HEK293 (cell line): Measurements from ENCODE around the gene SLC2A4.

Experiments used
- CTCF ChIA-PET: fragments of 350-600 bp; formaldehyde crosslinking; extraction: SDS; loops from one replicate; lab custom pipeline; 2021; ENCODE audit warnings: antibody characterized with exemption; lab: Yijun Ruan, JAX
- POLR2A ChIA-PET: fragments of 300-600 bp; formaldehyde crosslinking; extraction: SDS; loops from one replicate; lab custom pipeline; 2020; ENCODE audit warnings: antibody characterized with exemption, inconsistent platforms; lab: Yijun Ruan, JAX
- H3K27ac ChIP-seq: fragments of 200-500 bp; sonication (Bioruptor generic); 2 replicates; pipeline ENCODE4 v1.5.1; 2014; ENCODE audit warnings: low read depth, low read length, control low read depth, inconsistent platforms; ENCODE audit errors: extremely low read depth
- H3K36me3 ChIP-seq, 2 experiments: fragments of 200-500 bp in 1 of 2; sonication (Bioruptor generic) in 1 of 2; 1 replicate in 1 of 2; 2 replicates in 1 of 2; pipeline ENCODE4 v1.5.1; 2014 to 2017; ENCODE audit warnings: inconsistent platforms in 2 of 2, low read length in 2 of 2; ENCODE audit not compliant: control insufficient read depth in 2 of 2, insufficient read depth in 1 of 2
- H3K4me1 ChIP-seq: fragments of 200-500 bp; sonication (Bioruptor generic); 2 replicates; pipeline ENCODE4 v1.5.1; 2014; ENCODE audit warnings: mild to moderate bottlenecking, low read length, inconsistent platforms; ENCODE audit not compliant: control insufficient read depth, insufficient read depth
- H3K4me3 ChIP-seq: 2 replicates; pipeline ENCODE4 v1.5.1; 2011; ENCODE audit warnings: low read depth, mild to moderate bottlenecking, control low read depth, low read length, moderate library complexity
- H3K9me3 ChIP-seq: fragments of 200-500 bp; sonication (Bioruptor generic); 2 replicates; pipeline ENCODE4 v1.5.1; 2014; ENCODE audit warnings: low read depth, low read length, inconsistent platforms; ENCODE audit not compliant: control insufficient read depth, insufficient read depth
- ZBTB20 ChIP-seq: fragments of 450-650 bp; formaldehyde crosslinking; IDR thresholded peaks from 2 replicates; pipeline ENCODE4 v1.5.1; 2016; ENCODE audit warnings: missing biosample characterization, missing genetic modification characterization
- ZBTB21 ChIP-seq: fragments of 450-650 bp; formaldehyde crosslinking; IDR thresholded peaks from 2 replicates; pipeline ENCODE4 v1.5.1; 2017; ENCODE audit warnings: missing biosample characterization, missing genetic modification characterization
- ZBTB8A ChIP-seq: fragments of 450-650 bp; formaldehyde crosslinking; IDR thresholded peaks from 2 replicates; pipeline ENCODE4 v1.5.1; 2016; ENCODE audit warnings: missing biosample characterization, missing genetic modification characterization
- ZNF169 ChIP-seq: fragments of 450-650 bp; formaldehyde crosslinking; IDR thresholded peaks from 2 replicates; pipeline ENCODE4 v1.5.1; 2016; ENCODE audit warnings: missing biosample characterization, missing genetic modification characterization
- ZNF214 ChIP-seq: fragments of 450-650 bp; formaldehyde crosslinking; IDR thresholded peaks from 2 replicates; pipeline ENCODE4 v1.5.1; 2017; ENCODE audit warnings: missing biosample characterization, mild to moderate bottlenecking, missing genetic modification characterization, borderline replicate concordance
- ZNF302 ChIP-seq: fragments of 450-650 bp; formaldehyde crosslinking; IDR thresholded peaks from 2 replicates; pipeline ENCODE4 v1.5.1; 2016; ENCODE audit warnings: missing biosample characterization, missing genetic modification characterization, low read depth
- ZNF416 ChIP-seq: fragments of 450-650 bp; formaldehyde crosslinking; IDR thresholded peaks from 2 replicates; pipeline ENCODE4 v1.5.1; 2016; ENCODE audit warnings: missing biosample characterization, missing genetic modification characterization
- ZNF513 ChIP-seq: fragments of 450-650 bp; IDR thresholded peaks from 2 replicates; pipeline ENCODE4 v1.5.1; 2018; ENCODE audit warnings: missing biosample characterization, missing genetic modification characterization
- ZNF555 ChIP-seq: fragments of 450-650 bp; formaldehyde crosslinking; conservative IDR thresholded peaks from 2 replicates; pipeline ENCODE4 v1.5.1; 2017; ENCODE audit warnings: missing biosample characterization, mild to moderate bottlenecking, missing genetic modification characterization, inconsistent platforms
- ZNF560 ChIP-seq: fragments of 450-650 bp; formaldehyde crosslinking; IDR thresholded peaks from 2 replicates; pipeline ENCODE4 v1.5.1; 2017; ENCODE audit warnings: missing biosample characterization, missing genetic modification characterization, borderline replicate concordance
- ZNF623 ChIP-seq: fragments of 450-650 bp; formaldehyde crosslinking; IDR thresholded peaks from 2 replicates; pipeline ENCODE4 v1.5.1; 2016; ENCODE audit warnings: missing biosample characterization, missing genetic modification characterization
- ZNF791 ChIP-seq: fragments of 450-650 bp; formaldehyde crosslinking; IDR thresholded peaks from 2 replicates; pipeline ENCODE4 v1.5.1; 2016; ENCODE audit warnings: missing biosample characterization, missing genetic modification characterization
- ZNF837 ChIP-seq: fragments of 450-650 bp; formaldehyde crosslinking; IDR thresholded peaks from 2 replicates; pipeline ENCODE4 v1.5.1; 2016; ENCODE audit warnings: missing biosample characterization, missing genetic modification characterization
- ZNF843 ChIP-seq: fragments of 450-650 bp; formaldehyde crosslinking; IDR thresholded peaks from 2 replicates; pipeline ENCODE4 v1.5.1; 2016; ENCODE audit warnings: missing biosample characterization, missing genetic modification characterization
- ZSCAN18 ChIP-seq: fragments of 450-650 bp; formaldehyde crosslinking; IDR thresholded peaks from 2 replicates; pipeline ENCODE4 v1.5.1; 2016; ENCODE audit warnings: missing biosample characterization, missing genetic modification characterization
- TF ChIP-seq, protein P1 (sequence below): fragments of 450-650 bp; formaldehyde crosslinking; conservative IDR thresholded peaks from 2 replicates; pipeline ENCODE4 v1.5.1; 2016; ENCODE audit warnings: low read depth, missing biosample characterization, missing genetic modification characterization

The SLC2A4 gene

DNA sequence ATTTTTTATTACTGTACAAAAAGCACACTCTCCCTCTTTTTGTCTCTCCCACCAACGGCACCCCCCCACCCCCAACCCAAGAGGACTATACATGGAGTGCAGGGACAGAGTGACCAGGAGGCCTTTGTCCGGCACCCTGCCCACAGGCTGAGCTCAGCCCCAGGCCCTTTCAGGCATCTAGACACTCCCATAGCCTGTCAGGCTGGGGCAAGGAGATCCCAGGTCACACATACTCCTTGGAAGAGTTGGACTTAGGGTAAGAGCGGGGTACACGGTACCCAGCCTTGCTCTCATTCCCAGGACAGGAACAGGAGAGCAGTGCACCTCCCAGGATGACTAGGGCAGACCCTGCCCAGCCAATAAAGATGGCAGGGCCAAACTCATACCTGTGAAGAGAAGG is 21.4 kb upstream of the SLC2A4 start (continued):
- TF ChIP-seq, protein P1, sequence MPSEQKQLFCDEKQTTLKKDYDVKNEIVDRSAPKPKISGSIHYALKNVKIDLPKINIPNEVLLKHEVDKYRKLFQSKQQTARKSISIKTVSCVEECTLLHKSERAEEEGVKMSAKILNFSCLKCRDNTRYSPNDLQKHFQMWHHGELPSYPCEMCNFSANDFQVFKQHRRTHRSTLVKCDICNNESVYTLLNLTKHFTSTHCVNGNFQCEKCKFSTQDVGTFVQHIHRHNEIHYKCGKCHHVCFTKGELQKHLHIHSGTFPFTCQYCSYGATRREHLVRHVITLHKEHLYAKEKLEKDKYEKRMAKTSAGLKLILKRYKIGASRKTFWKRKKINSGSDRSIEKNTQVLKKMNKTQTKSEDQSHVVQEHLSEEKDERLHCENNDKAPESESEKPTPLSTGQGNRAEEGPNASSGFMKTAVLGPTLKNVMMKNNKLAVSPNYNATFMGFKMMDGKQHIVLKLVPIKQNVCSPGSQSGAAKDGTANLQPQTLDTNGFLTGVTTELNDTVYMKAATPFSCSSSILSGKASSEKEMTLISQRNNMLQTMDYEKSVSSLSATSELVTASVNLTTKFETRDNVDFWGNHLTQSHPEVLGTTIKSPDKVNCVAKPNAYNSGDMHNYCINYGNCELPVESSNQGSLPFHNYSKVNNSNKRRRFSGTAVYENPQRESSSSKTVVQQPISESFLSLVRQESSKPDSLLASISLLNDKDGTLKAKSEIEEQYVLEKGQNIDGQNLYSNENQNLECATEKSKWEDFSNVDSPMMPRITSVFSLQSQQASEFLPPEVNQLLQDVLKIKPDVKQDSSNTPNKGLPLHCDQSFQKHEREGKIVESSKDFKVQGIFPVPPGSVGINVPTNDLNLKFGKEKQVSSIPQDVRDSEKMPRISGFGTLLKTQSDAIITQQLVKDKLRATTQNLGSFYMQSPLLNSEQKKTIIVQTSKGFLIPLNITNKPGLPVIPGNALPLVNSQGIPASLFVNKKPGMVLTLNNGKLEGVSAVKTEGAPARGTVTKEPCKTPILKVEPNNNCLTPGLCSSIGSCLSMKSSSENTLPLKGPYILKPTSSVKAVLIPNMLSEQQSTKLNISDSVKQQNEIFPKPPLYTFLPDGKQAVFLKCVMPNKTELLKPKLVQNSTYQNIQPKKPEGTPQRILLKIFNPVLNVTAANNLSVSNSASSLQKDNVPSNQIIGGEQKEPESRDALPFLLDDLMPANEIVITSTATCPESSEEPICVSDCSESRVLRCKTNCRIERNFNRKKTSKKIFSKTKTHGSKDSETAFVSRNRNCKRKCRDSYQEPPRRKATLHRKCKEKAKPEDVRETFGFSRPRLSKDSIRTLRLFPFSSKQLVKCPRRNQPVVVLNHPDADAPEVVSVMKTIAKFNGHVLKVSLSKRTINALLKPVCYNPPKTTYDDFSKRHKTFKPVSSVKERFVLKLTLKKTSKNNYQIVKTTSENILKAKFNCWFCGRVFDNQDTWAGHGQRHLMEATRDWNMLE (tag by site-specific recombination): no peak

- Histone ChIP-seq H3K27ac (peak overlapping the region; percentile 5; the same call in 1 of the 2 replicates), H3K36me3 (peaks cover 20 to 47% of the 10 kb centered on the region in 2 experiments; a peak in 2 of 3 replicates), H3K4me1 (peaks cover 18% of the 10 kb centered on the region), H3K4me3 (peak overlapping the region; percentile 40), H3K9me3 (no peaks in the 10 kb centered on the region)
- POLR2A ChIA-PET: interaction anchor here (0.7 to 0.9 kb wide), 2 partner anchors 19 to 21 kb away, joined by 3 to 5 read pairs; partner anchors contain the start of gene GABARAP
- TF ChIP-seq ZNF302 (tag by site-specific recombination) (no peak), ZNF555 (no peak), ZNF560 (tag by site-specific recombination) (no peak), ZBTB8A (tag by site-specific recombination) (no peak), ZNF214 (tag by site-specific recombination) (no peak), ZBTB20 (tag by site-specific recombination) (no peak), ZBTB21 (tag by site-specific recombination) (no peak), ZNF791 (tag by site-specific recombination) (no peak), ZNF513 (tag by site-specific recombination) (no peak), ZNF623 (tag by site-specific recombination) (no peak), ZNF169 (tag by site-specific recombination) (no peak), ZSCAN18 (tag by site-specific recombination) (no peak), ZNF843 (tag by site-specific recombination) (no peak), ZNF416 (tag by site-specific recombination) (no peak), ZNF837 (tag by site-specific recombination) (no peak)
- CTCF ChIA-PET: interaction anchor here (0.6 to 1.4 kb wide), 2 partner anchors 20 to 36 kb away, joined by 3 to 4 read pairs; no protein-coding TSS in a partner anchor
Observed at GRCh38 chr17:7260651-7261378, 20.7 kb upstream of the SLC2A4 start.
